ENCODE results near the gene RBMY1E. TPM values are rescaled to one million over a fixed set of nuclear protein-coding genes. Genes with fewer than 3 reads are reported as not detected.
"Not testable (repeated sequence)": the region's sequence is repeated elsewhere in the genome, so short reads cannot be mapped to it uniquely, and the experiment has no call there.

The RBMY1E gene
- not detected in 2 replicates for total RNA-seq

DNA sequence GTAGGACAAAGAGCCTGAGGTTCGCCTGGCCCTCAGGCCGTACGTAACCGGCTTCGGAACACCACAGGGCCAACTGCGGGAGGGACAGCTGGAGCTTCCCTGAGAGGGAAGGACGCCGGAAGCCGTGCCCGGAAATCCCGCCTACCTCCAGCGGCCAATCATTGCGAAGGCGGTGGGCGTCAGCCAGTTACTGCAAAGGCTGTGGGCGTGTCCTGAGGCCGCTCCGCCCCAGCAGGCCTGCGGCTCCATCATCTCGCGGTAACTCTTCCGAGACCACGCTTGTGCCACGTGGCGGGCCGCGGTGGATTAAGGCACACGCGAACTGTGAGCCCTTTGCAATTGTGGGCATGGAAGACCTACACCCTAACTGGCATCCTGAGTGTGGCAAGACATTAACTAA is at the start of gene RBMY1E:
RBMY1E (minus strand) TSS at position 101 of the 400 bp plus-strand sequence. CDS start 1,978 bp downstream, outside the sequence.
- H3K4me1 Mint-ChIP-seq (ENCODE audit: low read depth); H3K9me3 Mint-ChIP-seq; H3K4me3 Mint-ChIP-seq; DNase-seq (ENCODE audit: low spot score); H3K36me3 Mint-ChIP-seq (ENCODE audit: low read depth); H3K27me3 Mint-ChIP-seq (ENCODE audit: insufficient read depth); intact Hi-C loops (cut with micrococcal nuclease); H3K27ac Mint-ChIP-seq: not testable (repeated sequence)

DNA sequence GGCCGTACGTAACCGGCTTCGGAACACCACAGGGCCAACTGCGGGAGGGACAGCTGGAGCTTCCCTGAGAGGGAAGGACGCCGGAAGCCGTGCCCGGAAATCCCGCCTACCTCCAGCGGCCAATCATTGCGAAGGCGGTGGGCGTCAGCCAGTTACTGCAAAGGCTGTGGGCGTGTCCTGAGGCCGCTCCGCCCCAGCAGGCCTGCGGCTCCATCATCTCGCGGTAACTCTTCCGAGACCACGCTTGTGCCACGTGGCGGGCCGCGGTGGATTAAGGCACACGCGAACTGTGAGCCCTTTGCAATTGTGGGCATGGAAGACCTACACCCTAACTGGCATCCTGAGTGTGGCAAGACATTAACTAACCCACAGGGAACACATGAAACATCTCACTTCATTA is 23.4 kb downstream of the RBMY1E start, which contains the start of gene RBMY1D:
RBMY1D (minus strand) TSS at position 101 of the 400 bp plus-strand sequence. CDS start 2,013 bp downstream, outside the sequence.
- H3K4me3 Mint-ChIP-seq; intact Hi-C loops (cut with micrococcal nuclease): not testable (repeated sequence)

DNA sequence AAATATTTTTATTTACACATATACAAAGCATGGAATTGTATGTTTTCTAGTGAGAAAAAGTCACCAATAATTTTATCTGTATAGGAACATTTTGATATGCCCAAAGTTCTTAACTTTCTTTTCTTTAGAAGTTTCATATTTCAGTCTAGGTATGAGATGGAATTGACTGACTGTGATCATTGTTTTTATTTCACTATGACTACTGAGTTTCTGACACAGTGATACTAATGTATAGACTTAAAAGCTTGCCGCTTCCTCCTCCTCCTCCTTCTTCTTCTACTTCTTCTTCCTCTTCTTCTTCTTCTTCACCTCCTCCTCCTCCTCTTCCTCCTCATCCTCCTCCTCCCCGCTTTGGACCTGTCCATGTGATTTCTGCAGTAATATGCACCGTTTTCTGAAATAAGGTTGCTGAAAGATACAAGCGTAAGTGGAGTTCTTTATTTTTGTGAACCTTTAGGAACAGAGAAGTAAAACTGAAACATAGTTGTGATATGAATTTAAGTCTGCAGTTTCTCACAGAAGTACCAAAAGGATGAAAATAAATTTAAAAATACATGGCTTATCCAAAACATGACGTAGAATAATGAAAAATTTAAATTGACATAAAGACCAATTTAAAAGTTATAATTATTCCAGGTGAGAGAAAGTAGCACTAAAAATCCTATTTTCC is 48.3 kb downstream of the RBMY1E start:
- DNase-seq (ENCODE audit: low spot score); H3K4me3 Mint-ChIP-seq; H3K36me3 Mint-ChIP-seq (ENCODE audit: low read depth); H3K27me3 Mint-ChIP-seq (ENCODE audit: insufficient read depth); H3K4me1 Mint-ChIP-seq (ENCODE audit: low read depth); intact Hi-C loops (cut with micrococcal nuclease); H3K27ac Mint-ChIP-seq; H3K9me3 Mint-ChIP-seq: not testable (repeated sequence)

More for the DNA sequence above, 23.4 kb downstream of the RBMY1E start, which contains the start of gene RBMY1D:
- H3K27ac Mint-ChIP-seq; H3K36me3 Mint-ChIP-seq (ENCODE audit: low read depth); DNase-seq (ENCODE audit: low spot score); H3K27me3 Mint-ChIP-seq (ENCODE audit: insufficient read depth); H3K9me3 Mint-ChIP-seq; H3K4me1 Mint-ChIP-seq (ENCODE audit: low read depth): not testable (repeated sequence)

Other genes starting within 250 kb of the RBMY1E start
- not detected in 2 replicates for gene RBMY1D, start 23.5 kb downstream of the RBMY1E start, total RNA-seq